CD4-positive, alpha-beta T cell treated with Interleukin-1 beta for 1 hour (primary cell): ENCODE measurements around the gene ATP2C2.
"Not testable (repeated sequence)": the region's sequence is repeated elsewhere in the genome, so short reads cannot be mapped to it uniquely, and the experiment has no call there.

ENCODE experiments used
- DNase-seq, 2 donors: peaks; one replicate each; pipeline ENCODE4 v3.0.0-alpha.2; 2020 to 2022

Gene ATP2C2

GRCh38 chr16:84367297-84367680 is 1.0 kb upstream of the ATP2C2 start:
- DNase-seq, result no peak

- DNase-seq, result no peak
These were observed 509 bp upstream of the ATP2C2 start for GRCh38 chr16:84367750-84368307.

- DNase-seq, result no peak
These were observed 767 bp downstream of the ATP2C2 start for GRCh38 chr16:84369105-84369504.

- no peak for DNase-seq
These were observed 1.7 kb downstream of the ATP2C2 start for GRCh38 chr16:84369938-84370627.

GRCh38 chr16:84370723-84371552 is 2.6 kb downstream of the ATP2C2 start:
- DNase-seq, result no peak

- no peak for DNase-seq
These were observed 3.2 kb downstream of the ATP2C2 start for GRCh38 chr16:84371553-84371865.

- DNase-seq, result no peak
These were observed 5.7 kb downstream of the ATP2C2 start for GRCh38 chr16:84373907-84374489.

- no peak for DNase-seq
These were observed 9.8 kb downstream of the ATP2C2 start for GRCh38 chr16:84378099-84378498.

- DNase-seq, result no peak
These were observed 10.2 kb downstream of the ATP2C2 start for GRCh38 chr16:84378567-84378966.

- no peak for DNase-seq
These were observed 10.8 kb downstream of the ATP2C2 start for GRCh38 chr16:84379008-84379708.

- no peak for DNase-seq
These were observed 11.5 kb downstream of the ATP2C2 start for GRCh38 chr16:84379709-84380362.

GRCh38 chr16:84380405-84380804 is 12.1 kb downstream of the ATP2C2 start:
- DNase-seq, result no peak

- DNase-seq, result no peak
These were observed 14.1 kb downstream of the ATP2C2 start for GRCh38 chr16:84382396-84382795.

- no peak for DNase-seq
These were observed 14.8 kb downstream of the ATP2C2 start for GRCh38 chr16:84383106-84383505.

GRCh38 chr16:84386047-84386446 is 17.7 kb downstream of the ATP2C2 start:
- DNase-seq, result no peak

GRCh38 chr16:84387021-84387420 is 18.7 kb downstream of the ATP2C2 start:
- DNase-seq, result no peak

- DNase-seq, result no peak
These were observed 21.9 kb downstream of the ATP2C2 start for GRCh38 chr16:84390131-84390785.

- DNase-seq, result no peak
These were observed 23.1 kb downstream of the ATP2C2 start for GRCh38 chr16:84391151-84392030.

- no peak for DNase-seq
These were observed 23.7 kb downstream of the ATP2C2 start for GRCh38 chr16:84392031-84392360.

- not testable (repeated sequence) for DNase-seq
These were observed 27.7 kb downstream of the ATP2C2 start for GRCh38 chr16:84396082-84396481.

GRCh38 chr16:84396537-84397008 is 28.2 kb downstream of the ATP2C2 start:
- no peak for DNase-seq
